ENCODE data around the gene IRX3. TPM values are rescaled to one million over a fixed set of nuclear protein-coding genes. Genes with fewer than 3 reads are reported as not detected.

The IRX3 gene
- total RNA-seq, 1 experiment from 2014 or later, result not detected

- Histone ChIP-seq H3K4me3 (ENCODE audit: low read length) (no peak overlapping the region), H3K9me2 (replicated peaks; ENCODE audit: insufficient read depth, low read length) (no peaks in the 10 kb centered on the region), H3K79me2 (ENCODE audit: low read length) (no peaks in the 10 kb centered on the region), H4K20me1 (ENCODE audit: insufficient read depth, low read depth, low read length) (no peaks in the 10 kb centered on the region), H3K27me3 (ENCODE audit: low read length) (no peaks in the 10 kb centered on the region), H2AFZ (ENCODE audit: low read length) (no peak overlapping the region), H3K4me2 (ENCODE audit: low read depth, low read length, poor library complexity, severe bottlenecking) (no peak overlapping the region), H3K9ac (ENCODE audit: low read length) (no peak overlapping the region), H3K36me3 (ENCODE audit: insufficient read depth, low read length) (no peaks in the 10 kb centered on the region), H3K4me1 (ENCODE audit: low read length) (no peaks in the 10 kb centered on the region), H3K9me3 (ENCODE audit: low read length) (no peaks in the 10 kb centered on the region), H3K27ac (ENCODE audit: low read length) (no peak overlapping the region)
- no peak for DNase-seq
Measured at GRCh38 chr16:54303613-54304012, 17.0 kb upstream of the IRX3 start.

GRCh38 chr16:54297154-54297553, 10.6 kb upstream of the IRX3 start:
- Histone ChIP-seq H3K79me2 (ENCODE audit: low read length) (no peaks in the 10 kb centered on the region), H2AFZ (ENCODE audit: low read length) (no peak overlapping the region), H3K9me3 (ENCODE audit: low read length) (no peaks in the 10 kb centered on the region), H3K4me3 (ENCODE audit: low read length) (no peak overlapping the region), H3K9me2 (replicated peaks; ENCODE audit: insufficient read depth, low read length) (no peaks in the 10 kb centered on the region), H3K9ac (ENCODE audit: low read length) (no peak overlapping the region), H3K36me3 (ENCODE audit: insufficient read depth, low read length) (no peaks in the 10 kb centered on the region), H4K20me1 (ENCODE audit: insufficient read depth, low read depth, low read length) (no peaks in the 10 kb centered on the region), H3K27me3 (ENCODE audit: low read length) (no peaks in the 10 kb centered on the region), H3K27ac (ENCODE audit: low read length) (no peak overlapping the region), H3K4me1 (ENCODE audit: low read length) (no peaks in the 10 kb centered on the region), H3K4me2 (ENCODE audit: low read depth, low read length, poor library complexity, severe bottlenecking) (no peak overlapping the region)
- no peak for DNase-seq

GRCh38 chr16:54296543-54296942, 10.0 kb upstream of the IRX3 start:
- H3K4me2 ChIP-seq (ENCODE audit: low read depth, low read length, poor library complexity, severe bottlenecking), result no peak overlapping the region
- no peak overlapping the region for H3K4me3 ChIP-seq (ENCODE audit: low read length)
- H3K27ac ChIP-seq (ENCODE audit: low read length), result no peak overlapping the region
- no peaks in the 10 kb centered on the region for H3K9me2 ChIP-seq (replicated peaks; ENCODE audit: insufficient read depth, low read length)
- H4K20me1 ChIP-seq (ENCODE audit: insufficient read depth, low read depth, low read length), result no peaks in the 10 kb centered on the region
- DNase-seq, result no peak
- no peaks in the 10 kb centered on the region for H3K36me3 ChIP-seq (ENCODE audit: insufficient read depth, low read length)
- no peaks in the 10 kb centered on the region for H3K79me2 ChIP-seq (ENCODE audit: low read length)
- no peak overlapping the region for H3K9ac ChIP-seq (ENCODE audit: low read length)
- no peaks in the 10 kb centered on the region for H3K4me1 ChIP-seq (ENCODE audit: low read length)
- H3K9me3 ChIP-seq (ENCODE audit: low read length), result no peaks in the 10 kb centered on the region
- no peaks in the 10 kb centered on the region for H3K27me3 ChIP-seq (ENCODE audit: low read length)
- no peak overlapping the region for H2AFZ ChIP-seq (ENCODE audit: low read length)

- no peak for DNase-seq
- Histone ChIP-seq H3K36me3 (ENCODE audit: insufficient read depth, low read length) (no peaks in the 10 kb centered on the region), H3K4me2 (ENCODE audit: low read depth, low read length, poor library complexity, severe bottlenecking) (no peak overlapping the region), H2AFZ (ENCODE audit: low read length) (no peak overlapping the region), H3K9me2 (replicated peaks; ENCODE audit: insufficient read depth, low read length) (no peaks in the 10 kb centered on the region), H3K27me3 (ENCODE audit: low read length) (no peaks in the 10 kb centered on the region), H4K20me1 (ENCODE audit: insufficient read depth, low read depth, low read length) (no peaks in the 10 kb centered on the region), H3K27ac (ENCODE audit: low read length) (no peak overlapping the region), H3K4me3 (ENCODE audit: low read length) (no peak overlapping the region), H3K79me2 (ENCODE audit: low read length) (no peaks in the 10 kb centered on the region), H3K9ac (ENCODE audit: low read length) (no peak overlapping the region), H3K4me1 (ENCODE audit: low read length) (no peaks in the 10 kb centered on the region), H3K9me3 (ENCODE audit: low read length) (no peaks in the 10 kb centered on the region)
Measured at GRCh38 chr16:54291656-54292487, 5.3 kb upstream of the IRX3 start.

- Histone ChIP-seq H3K9me2 (replicated peaks; ENCODE audit: insufficient read depth, low read length) (no peaks in the 10 kb centered on the region), H3K27ac (ENCODE audit: low read length) (no peak overlapping the region), H2AFZ (ENCODE audit: low read length) (no peak overlapping the region), H3K9ac (ENCODE audit: low read length) (no peak overlapping the region), H3K27me3 (ENCODE audit: low read length) (no peaks in the 10 kb centered on the region), H3K4me1 (ENCODE audit: low read length) (no peaks in the 10 kb centered on the region), H4K20me1 (ENCODE audit: insufficient read depth, low read depth, low read length) (no peaks in the 10 kb centered on the region), H3K36me3 (ENCODE audit: insufficient read depth, low read length) (no peaks in the 10 kb centered on the region), H3K4me3 (ENCODE audit: low read length) (no peak overlapping the region), H3K9me3 (ENCODE audit: low read length) (no peaks in the 10 kb centered on the region), H3K4me2 (ENCODE audit: low read depth, low read length, poor library complexity, severe bottlenecking) (no peak overlapping the region), H3K79me2 (ENCODE audit: low read length) (no peaks in the 10 kb centered on the region)
- no peak for DNase-seq
Measured at GRCh38 chr16:54290833-54291655, 4.5 kb upstream of the IRX3 start.

- no peak overlapping the region for H3K4me2 ChIP-seq (ENCODE audit: low read depth, low read length, poor library complexity, severe bottlenecking)
- no peak overlapping the region for H2AFZ ChIP-seq (ENCODE audit: low read length)
- no peaks in the 10 kb centered on the region for H4K20me1 ChIP-seq (ENCODE audit: insufficient read depth, low read depth, low read length)
- no peaks in the 10 kb centered on the region for H3K9me2 ChIP-seq (replicated peaks; ENCODE audit: insufficient read depth, low read length)
- H3K27ac ChIP-seq (ENCODE audit: low read length), result no peak overlapping the region
- no peak overlapping the region for H3K4me3 ChIP-seq (ENCODE audit: low read length)
- H3K36me3 ChIP-seq (ENCODE audit: insufficient read depth, low read length), result no peaks in the 10 kb centered on the region
- no peaks in the 10 kb centered on the region for H3K27me3 ChIP-seq (ENCODE audit: low read length)
- H3K9ac ChIP-seq (ENCODE audit: low read length), result no peak overlapping the region
- DNase-seq, result no peak
- H3K4me1 ChIP-seq (ENCODE audit: low read length), result no peaks in the 10 kb centered on the region
- H3K9me3 ChIP-seq (ENCODE audit: low read length), result no peaks in the 10 kb centered on the region
- no peaks in the 10 kb centered on the region for H3K79me2 ChIP-seq (ENCODE audit: low read length)
Measured at GRCh38 chr16:54289945-54290832, 3.6 kb upstream of the IRX3 start.

- Histone ChIP-seq H3K9ac (ENCODE audit: low read length) (no peak overlapping the region), H3K4me2 (ENCODE audit: low read depth, low read length, poor library complexity, severe bottlenecking) (no peak overlapping the region), H3K4me3 (ENCODE audit: low read length) (no peak overlapping the region), H3K4me1 (ENCODE audit: low read length) (no peaks in the 10 kb centered on the region), H3K9me3 (ENCODE audit: low read length) (no peaks in the 10 kb centered on the region), H2AFZ (ENCODE audit: low read length) (no peak overlapping the region), H3K9me2 (replicated peaks; ENCODE audit: insufficient read depth, low read length) (no peaks in the 10 kb centered on the region), H3K27me3 (ENCODE audit: low read length) (no peaks in the 10 kb centered on the region), H3K27ac (ENCODE audit: low read length) (no peak overlapping the region), H4K20me1 (ENCODE audit: insufficient read depth, low read depth, low read length) (no peaks in the 10 kb centered on the region), H3K79me2 (ENCODE audit: low read length) (no peaks in the 10 kb centered on the region), H3K36me3 (ENCODE audit: insufficient read depth, low read length) (no peaks in the 10 kb centered on the region)
- no peak for DNase-seq
Measured at GRCh38 chr16:54289242-54289944, 2.8 kb upstream of the IRX3 start.
